Measurements from ENCODE around the gene ERI3.

The ERI3 gene

DNA sequence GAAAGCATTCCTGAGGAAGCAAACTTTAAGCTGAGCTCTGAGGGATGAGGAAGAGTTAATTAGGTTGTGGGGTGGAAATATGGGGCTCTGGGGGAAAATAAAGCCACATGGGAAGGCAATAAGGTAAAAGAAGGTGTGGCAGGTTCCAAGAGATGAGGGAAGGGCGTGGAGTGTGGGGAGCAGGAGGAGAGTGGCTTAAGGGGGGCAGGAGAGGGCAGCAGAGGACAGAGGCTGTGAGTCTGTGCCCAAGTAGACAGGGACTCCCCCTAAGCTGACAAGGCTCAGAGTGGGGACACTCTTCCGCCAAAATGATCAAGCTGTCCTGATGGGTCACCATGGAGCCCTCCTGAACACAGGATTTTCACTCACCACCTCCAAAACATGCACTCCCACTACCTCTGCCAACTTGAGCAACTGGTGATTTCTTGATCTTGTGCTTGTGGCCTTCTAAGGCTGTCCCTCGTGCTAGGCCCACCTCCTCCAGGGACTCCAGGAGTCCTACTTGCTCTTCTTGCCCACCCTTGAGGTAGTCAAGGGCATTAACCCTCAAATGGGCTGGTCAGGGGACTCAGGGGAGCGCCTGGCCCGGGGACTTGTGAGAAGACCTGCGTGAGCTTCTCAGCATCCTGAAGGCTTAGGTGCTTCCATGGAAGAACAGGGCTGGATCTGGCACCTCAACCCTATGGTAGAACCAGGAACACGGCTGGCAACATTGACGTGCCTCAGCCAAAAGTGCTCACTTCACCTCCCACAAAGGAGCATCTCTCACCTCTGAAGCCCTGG, 118.4 kb downstream of the ERI3 start:
- TF ChIP-seq, protein P1, sequence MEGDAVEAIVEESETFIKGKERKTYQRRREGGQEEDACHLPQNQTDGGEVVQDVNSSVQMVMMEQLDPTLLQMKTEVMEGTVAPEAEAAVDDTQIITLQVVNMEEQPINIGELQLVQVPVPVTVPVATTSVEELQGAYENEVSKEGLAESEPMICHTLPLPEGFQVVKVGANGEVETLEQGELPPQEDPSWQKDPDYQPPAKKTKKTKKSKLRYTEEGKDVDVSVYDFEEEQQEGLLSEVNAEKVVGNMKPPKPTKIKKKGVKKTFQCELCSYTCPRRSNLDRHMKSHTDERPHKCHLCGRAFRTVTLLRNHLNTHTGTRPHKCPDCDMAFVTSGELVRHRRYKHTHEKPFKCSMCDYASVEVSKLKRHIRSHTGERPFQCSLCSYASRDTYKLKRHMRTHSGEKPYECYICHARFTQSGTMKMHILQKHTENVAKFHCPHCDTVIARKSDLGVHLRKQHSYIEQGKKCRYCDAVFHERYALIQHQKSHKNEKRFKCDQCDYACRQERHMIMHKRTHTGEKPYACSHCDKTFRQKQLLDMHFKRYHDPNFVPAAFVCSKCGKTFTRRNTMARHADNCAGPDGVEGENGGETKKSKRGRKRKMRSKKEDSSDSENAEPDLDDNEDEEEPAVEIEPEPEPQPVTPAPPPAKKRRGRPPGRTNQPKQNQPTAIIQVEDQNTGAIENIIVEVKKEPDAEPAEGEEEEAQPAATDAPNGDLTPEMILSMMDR (IDR thresholded peaks at IDR 0.05; ENCODE audit: low read depth, low read length), result no peak
- H3K4me3 ChIP-seq (ENCODE audit: low read depth, low read length), result no peak overlapping the region

DNA sequence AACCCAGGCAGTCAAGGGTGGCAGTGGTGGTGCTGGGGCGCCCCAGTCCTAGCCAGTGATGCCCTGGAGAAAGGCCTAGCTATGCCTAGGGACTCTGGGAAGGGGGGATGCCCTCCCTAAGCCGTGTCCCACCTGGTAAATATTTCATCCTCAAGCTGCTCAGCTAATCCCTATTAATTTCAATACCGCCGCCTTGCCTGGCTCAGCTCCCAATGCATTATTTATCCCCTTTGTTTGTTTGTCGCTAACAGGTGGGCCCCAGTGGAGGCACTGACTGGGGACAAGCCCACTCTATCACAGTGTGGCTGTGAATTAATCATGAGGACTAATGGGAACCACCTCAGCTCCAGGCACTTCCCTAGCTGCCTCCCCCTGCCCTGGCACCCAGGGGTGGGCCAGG, 119.2 kb downstream of the ERI3 start:
- TF ChIP-seq, protein P1 (IDR thresholded peaks at IDR 0.05; ENCODE audit: low read depth, low read length), result no peak
- H3K4me3 ChIP-seq (ENCODE audit: low read depth, low read length), result no peak overlapping the region

DNA sequence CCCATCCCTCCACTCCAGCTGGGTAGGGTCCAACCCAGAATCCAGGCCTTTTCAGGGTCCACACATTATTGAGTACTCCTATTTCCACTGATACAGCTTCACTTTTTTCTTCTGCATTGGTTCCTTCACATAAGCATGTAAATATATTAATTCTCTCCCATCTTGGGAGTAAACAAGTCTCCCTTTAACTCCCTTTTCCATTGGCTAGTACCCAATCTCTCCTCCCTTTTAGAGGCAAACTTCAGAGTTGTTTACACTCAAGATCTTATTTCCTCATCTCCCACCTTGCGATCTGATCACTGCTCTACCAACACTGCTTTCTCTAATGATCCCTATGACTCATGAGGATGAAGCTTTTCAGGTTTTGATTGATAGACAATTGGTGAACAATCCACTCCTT, 121.5 kb downstream of the ERI3 start:
- no peak overlapping the region for H3K4me3 ChIP-seq (ENCODE audit: low read depth, low read length)
- TF ChIP-seq, protein P1 (IDR thresholded peaks at IDR 0.05; ENCODE audit: low read depth, low read length), result no peak

DNA sequence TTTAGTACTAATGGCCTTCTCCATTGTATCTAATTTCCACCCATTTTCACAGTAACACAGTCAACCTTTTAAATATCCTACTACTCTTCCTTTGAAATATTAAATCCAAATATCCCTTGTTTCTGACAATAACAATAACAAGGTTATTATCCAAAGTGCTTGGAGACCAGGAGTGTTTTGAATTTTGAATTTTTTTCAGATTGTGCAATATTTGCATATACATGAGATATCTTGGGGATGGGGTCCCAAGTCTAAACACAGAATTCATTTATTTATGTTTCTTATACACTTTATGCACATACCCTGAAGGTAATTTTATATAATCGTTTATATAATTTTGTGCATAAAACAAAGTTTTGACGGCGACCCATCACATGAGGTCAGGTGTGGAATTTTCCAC, 124.3 kb downstream of the ERI3 start:
- no peak overlapping the region for H3K4me3 ChIP-seq (ENCODE audit: low read depth, low read length)
- TF ChIP-seq, protein P1 (IDR thresholded peaks at IDR 0.05; ENCODE audit: low read depth, low read length), result no peak

DNA sequence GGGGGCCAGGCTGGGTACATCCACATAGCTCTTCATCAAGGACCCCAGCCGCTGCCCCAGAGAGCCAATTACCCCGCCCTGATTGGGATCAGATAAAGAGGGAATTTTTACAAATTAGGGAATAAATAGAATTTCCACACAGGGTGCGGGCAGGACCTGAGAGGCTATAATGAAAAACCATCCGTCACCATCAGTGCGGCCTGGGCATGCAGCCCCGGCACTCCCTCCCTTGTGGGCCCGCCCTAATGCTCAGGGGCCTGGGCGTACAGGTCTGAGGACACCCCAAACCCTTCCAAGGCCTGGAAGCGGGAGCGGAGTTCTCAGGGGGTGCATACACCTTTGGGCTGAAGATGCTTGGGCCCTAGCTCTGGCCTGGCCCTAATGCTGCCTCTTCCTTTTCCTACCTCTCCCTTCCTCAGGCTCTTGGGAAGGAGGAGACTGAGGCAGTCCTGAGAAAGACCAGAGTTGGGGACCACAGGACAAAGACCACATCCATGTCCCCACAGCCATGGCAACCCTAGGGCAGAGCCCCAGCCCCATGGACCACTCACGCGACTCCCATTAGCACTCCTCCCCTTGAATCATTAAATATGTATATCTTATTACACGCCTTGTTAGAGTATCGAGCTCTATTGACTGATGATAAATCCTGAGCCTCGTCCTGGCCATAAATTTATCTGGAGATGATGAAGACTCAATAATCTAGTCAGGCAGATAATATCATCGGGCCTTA, 125.5 kb downstream of the ERI3 start:
- H3K4me3 ChIP-seq (ENCODE audit: low read depth, low read length), result no peak overlapping the region
- TF ChIP-seq, protein P1 (IDR thresholded peaks at IDR 0.05; ENCODE audit: low read depth, low read length), result no peak

DNA sequence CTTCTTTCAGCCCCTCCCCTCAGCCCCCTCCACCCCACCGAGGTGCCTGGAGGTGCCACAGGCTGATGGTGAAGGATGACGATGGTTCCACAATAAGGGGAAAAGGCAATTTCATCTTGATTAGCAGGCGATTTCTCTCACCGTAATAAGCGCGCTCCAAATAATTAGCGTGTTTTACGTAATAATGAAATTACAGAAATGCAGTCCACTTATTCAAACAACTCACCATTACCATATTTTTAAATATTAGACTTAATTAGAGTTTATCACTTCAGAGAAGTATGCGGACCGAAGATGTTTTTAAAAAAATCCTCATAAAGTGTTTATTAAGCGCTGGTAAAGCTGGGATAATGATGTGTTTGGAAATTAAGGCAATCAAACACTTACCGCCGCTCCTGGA, 126.8 kb downstream of the ERI3 start:
- no peak overlapping the region for H3K4me3 ChIP-seq (ENCODE audit: low read depth, low read length)
- TF ChIP-seq, protein P1 (IDR thresholded peaks at IDR 0.05; ENCODE audit: low read depth, low read length), result no peak

DNA sequence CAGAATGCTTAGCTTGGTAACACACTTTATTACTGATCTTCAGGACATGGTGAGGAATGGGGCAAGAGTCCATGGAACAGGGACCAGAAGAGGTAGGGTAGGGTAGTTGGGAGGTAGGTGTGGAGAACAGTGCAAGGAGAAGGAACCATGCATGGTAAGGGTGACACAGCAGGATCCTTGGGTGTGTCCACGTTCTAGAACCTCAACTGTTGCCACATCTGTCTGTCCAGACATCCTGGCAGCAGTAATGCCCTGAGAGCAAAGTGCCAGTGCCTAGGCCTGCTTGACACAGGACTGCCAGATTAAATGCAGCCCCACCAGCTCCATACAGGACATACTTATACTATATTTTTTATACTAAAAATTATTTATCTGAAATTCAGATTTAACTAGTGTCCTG, 127.8 kb downstream of the ERI3 start:
- TF ChIP-seq, protein P1 (IDR thresholded peaks at IDR 0.05; ENCODE audit: low read depth, low read length), result no peak

More for the DNA sequence above, 127.8 kb downstream of the ERI3 start:
- H3K4me3 ChIP-seq (ENCODE audit: low read depth, low read length), result no peak overlapping the region
